Choroid plexus epithelial cell (primary cell): ENCODE data around the gene ATXN7L1.

Source experiments
- DNase-seq: peaks from one replicate; pipeline ENCODE4 v3.0.0-alpha.2; 2010; ENCODE audit warnings: low read depth
- H3K4me3 ChIP-seq: 2 replicates; pipeline ENCODE4 v1.5.1; 2011; ENCODE audit warnings: low read depth, mild to moderate bottlenecking, control low read depth, low read length, moderate library complexity
- CTCF ChIP-seq: conservative IDR thresholded peaks from 2 replicates; pipeline ENCODE4 v1.5.1; 2011; ENCODE audit warnings: low read depth, mild to moderate bottlenecking, control low read depth, inconsistent platforms, low read length, moderate library complexity

ATXN7L1 gene

DNA sequence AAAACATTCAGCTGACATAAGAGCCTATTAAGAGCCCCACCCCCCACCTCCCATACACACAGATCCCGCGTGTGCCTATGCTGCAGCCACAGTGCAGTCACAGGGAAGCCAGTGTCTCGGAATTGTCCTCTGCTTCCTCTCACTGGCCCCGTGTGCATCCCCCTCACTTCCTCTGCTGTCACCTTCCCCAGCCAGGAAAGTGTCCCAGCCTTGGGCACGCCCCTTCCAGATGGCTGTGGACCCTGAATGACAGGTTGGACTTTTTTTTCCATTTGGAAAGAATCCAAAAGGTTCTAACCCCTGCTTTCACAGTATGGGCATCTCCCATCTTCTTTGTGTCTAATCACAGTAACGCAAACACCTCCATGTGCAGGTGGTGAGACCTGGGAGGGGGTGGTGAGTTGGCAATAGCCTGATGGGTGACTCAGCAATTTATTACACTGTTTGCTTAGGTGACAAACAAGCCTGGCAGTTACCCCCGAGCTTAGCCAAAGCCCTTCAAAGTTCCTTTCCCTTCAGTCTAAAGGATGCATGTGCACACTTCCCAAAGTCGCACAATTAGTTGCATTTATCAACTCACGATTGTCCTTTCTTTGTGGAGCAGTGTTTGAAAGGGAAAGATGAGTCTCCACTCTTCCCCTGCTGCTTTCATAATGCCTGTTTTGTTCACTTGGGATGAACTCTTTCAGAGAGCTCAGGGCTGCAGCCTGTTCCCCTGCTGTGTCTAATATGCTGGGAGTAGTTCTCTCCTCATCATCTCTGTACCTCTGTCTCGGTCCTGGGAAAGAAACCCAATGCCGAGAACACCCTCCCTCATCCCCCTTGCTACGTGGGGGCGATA lies 227.6 kb downstream of the ATXN7L1 start:
- H3K4me3 ChIP-seq, result no peak overlapping the region
- no peak for DNase-seq
- no peak for TF ChIP-seq CTCF

- DNase-seq, result no peak
- H3K4me3 ChIP-seq, result no peak overlapping the region
- TF ChIP-seq CTCF, result no peak
Observed at GRCh38 chr7:105647591-105647990, 228.8 kb downstream of the ATXN7L1 start.

GRCh38 chr7:105644937-105645336 lies 231.5 kb downstream of the ATXN7L1 start:
- no peak for TF ChIP-seq CTCF
- H3K4me3 ChIP-seq, result no peak overlapping the region
- DNase-seq, result no peak

DNA sequence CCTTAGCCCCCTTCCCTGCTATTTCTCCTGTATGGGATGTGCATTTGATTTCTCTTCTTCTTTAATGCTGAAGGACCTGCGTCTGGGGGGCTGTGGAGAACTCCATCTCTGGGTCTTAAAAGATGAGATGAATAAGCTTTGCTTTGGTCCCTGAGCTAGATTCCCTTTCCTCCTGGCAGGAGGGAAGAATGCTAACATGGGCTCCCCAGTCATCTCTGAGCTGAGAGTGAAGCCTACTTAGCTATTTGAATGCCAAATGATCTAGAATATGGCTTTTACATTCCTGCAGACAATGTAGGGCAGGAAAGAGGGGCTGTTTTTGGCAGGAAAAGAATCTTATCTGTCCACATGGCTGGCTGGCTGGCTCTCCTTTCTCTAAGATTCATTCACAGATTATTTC lies 232.5 kb downstream of the ATXN7L1 start:
- peak; percentile 4 for DNase-seq
- no peak for TF ChIP-seq CTCF
- no peak overlapping the region for H3K4me3 ChIP-seq

DNA sequence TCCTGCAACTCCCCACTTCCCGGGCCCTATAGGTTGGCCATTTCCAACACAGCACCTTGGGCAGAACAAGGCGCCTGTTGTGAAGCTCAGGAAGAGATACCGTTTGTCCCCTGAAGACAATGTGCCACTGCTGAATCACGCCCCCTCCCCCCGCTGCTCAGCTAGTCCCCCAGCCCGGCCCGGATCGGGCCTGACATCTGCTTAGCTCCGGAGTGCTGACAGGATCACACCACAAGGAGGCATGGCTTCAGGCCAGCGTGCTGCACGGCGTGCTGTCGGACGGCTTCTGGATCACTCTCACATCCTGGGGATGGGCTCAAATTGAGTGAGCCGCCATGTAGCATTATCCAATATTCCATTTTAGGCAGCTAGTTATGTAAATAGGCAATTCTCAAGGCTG lies 233.0 kb downstream of the ATXN7L1 start:
- H3K4me3 ChIP-seq, result no peak overlapping the region
- peak; percentile 53 for DNase-seq
- peak; percentile 41 for TF ChIP-seq CTCF

DNA sequence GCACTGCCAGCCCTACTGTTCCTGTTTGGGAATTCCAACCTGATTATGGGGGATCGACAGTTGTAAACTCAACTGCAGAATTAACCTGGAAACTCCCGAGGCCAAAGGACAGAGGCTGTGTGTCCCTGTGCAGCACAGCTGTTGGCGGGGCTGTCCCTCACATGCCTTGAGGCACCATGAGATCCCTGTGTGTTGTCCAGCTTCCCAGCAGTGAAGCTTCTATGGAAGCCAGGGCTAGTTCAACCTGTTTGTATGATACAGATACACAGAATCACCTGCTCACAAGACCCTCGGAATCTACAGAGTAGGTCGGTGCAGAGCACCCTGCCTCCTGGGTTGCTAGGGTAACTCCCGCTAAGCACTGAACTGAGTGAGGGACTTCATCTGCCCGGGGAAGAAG lies 234.1 kb downstream of the ATXN7L1 start:
- TF ChIP-seq CTCF, result no peak
- DNase-seq, result no peak

More for the DNA sequence above, 234.1 kb downstream of the ATXN7L1 start:
- H3K4me3 ChIP-seq, result no peak overlapping the region
